Measurements from ENCODE around the gene GRM8.

GRCh38 chr7:127290801-127291361, 38.1 kb upstream of the GRM8 start:
- TF ChIP-seq, protein P1, sequence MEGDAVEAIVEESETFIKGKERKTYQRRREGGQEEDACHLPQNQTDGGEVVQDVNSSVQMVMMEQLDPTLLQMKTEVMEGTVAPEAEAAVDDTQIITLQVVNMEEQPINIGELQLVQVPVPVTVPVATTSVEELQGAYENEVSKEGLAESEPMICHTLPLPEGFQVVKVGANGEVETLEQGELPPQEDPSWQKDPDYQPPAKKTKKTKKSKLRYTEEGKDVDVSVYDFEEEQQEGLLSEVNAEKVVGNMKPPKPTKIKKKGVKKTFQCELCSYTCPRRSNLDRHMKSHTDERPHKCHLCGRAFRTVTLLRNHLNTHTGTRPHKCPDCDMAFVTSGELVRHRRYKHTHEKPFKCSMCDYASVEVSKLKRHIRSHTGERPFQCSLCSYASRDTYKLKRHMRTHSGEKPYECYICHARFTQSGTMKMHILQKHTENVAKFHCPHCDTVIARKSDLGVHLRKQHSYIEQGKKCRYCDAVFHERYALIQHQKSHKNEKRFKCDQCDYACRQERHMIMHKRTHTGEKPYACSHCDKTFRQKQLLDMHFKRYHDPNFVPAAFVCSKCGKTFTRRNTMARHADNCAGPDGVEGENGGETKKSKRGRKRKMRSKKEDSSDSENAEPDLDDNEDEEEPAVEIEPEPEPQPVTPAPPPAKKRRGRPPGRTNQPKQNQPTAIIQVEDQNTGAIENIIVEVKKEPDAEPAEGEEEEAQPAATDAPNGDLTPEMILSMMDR (IDR thresholded peaks at IDR 0.05; ENCODE audit: insufficient read depth, low read depth, low read length), result no peak
- TF ChIP-seq EZH2 (IDR thresholded peaks at IDR 0.05; ENCODE audit: insufficient read depth, low read length), result no peak

Measured in astrocyte (in vitro differentiated cells and primary cell).